Fibroblast of pulmonary artery (primary cell): ENCODE data around the gene GALNT12.

Experiments
- DNase-seq: peaks from one replicate; pipeline ENCODE4 v3.0.0-alpha.2; 2010; ENCODE audit warnings: low read depth
- H3K4me3 ChIP-seq: replicated peaks from 2 replicates; pipeline ENCODE4 v1.5.1; 2011; ENCODE audit warnings: low read depth, mild to moderate bottlenecking, control low read depth, low read length, moderate library complexity
- TF ChIP-seq, protein P1 (sequence below): IDR thresholded peaks from 2 replicates; pipeline ENCODE4 v1.5.1; 2011; ENCODE audit warnings: mild to moderate bottlenecking, control low read depth, low read length, inconsistent platforms; ENCODE audit errors: missing control alignments

The GALNT12 gene

DNA sequence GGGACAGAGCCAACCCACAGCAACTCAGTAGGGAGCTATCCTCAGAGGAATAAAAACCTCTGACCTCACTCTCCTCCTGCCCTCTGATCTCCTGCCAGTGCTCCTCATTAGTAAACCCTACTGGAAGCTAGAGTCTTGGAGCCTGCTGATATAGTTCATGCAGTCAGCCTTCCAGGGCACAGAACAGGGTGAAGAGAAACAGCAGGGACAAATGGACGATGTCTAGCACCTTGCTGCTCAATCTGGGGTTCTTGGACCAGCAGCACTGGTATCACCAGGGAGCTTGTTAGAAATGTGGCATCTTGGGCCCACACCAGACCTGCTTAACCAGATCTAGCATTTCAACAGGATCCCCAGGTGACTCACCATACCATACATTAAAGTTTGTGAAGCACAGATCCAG is 5.5 kb upstream of the GALNT12 start:
- TF ChIP-seq, protein P1, sequence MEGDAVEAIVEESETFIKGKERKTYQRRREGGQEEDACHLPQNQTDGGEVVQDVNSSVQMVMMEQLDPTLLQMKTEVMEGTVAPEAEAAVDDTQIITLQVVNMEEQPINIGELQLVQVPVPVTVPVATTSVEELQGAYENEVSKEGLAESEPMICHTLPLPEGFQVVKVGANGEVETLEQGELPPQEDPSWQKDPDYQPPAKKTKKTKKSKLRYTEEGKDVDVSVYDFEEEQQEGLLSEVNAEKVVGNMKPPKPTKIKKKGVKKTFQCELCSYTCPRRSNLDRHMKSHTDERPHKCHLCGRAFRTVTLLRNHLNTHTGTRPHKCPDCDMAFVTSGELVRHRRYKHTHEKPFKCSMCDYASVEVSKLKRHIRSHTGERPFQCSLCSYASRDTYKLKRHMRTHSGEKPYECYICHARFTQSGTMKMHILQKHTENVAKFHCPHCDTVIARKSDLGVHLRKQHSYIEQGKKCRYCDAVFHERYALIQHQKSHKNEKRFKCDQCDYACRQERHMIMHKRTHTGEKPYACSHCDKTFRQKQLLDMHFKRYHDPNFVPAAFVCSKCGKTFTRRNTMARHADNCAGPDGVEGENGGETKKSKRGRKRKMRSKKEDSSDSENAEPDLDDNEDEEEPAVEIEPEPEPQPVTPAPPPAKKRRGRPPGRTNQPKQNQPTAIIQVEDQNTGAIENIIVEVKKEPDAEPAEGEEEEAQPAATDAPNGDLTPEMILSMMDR: no peak
- no peak overlapping the region for H3K4me3 ChIP-seq
- DNase-seq: no peak

DNA sequence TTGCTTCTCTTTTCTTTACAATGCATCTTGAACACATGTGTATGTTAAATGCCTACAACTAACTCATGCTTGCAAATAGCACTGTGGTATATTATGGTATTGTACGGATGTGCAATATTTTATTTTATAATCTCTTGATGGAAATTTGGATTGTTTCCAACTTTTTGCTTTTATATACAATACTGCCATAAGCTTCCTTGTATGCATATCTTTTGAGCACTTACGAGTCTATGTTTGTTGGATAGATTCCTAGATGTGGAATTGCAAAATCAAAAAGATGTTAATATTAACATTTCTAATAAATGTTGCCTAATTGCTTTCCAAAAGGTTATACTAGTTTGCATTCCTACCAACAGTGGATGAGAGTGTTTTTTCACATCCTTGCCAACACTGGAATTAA is 3.4 kb upstream of the GALNT12 start:
- TF ChIP-seq, protein P1: no peak
- DNase-seq: peak; percentile 36
- H3K4me3 ChIP-seq: no peak overlapping the region

DNA sequence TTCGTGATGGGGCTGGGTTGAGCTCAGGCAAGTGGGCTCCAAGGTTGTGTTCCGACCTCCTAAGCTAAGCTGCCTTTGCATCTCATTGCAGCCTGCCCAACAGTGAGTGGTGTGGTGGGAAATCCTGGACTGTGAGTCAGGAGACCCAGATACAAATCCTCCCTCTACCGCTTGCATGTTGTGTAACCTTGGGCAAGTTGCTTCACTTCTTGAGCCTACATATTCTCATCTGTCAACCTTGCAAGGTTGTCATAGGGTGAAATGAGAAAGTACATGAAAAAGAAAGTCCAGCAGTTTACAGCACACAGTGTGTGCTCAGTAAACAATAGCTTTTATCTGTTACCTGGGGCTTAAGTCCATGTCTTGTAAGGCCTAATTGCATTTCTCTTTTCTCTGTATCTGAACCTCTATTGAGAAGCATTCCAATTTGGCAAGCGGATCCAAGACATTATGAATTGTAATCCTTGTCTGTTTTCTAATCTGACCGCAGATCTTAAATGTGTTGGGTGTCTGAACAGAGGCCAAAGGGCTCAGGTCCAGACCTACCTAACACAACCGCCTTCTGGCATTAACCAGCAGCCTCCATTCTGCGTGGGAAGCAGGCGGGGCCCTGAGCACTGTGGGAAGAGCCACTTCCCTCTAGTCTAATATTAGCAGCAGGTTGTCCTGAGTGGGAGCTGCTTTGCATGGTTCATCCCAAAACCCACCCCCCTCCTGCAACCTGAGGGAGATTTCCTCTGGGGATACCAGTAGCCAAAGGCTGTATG is 1.8 kb upstream of the GALNT12 start:
- TF ChIP-seq, protein P1: no peak
- H3K4me3 ChIP-seq: no peak overlapping the region
- DNase-seq: peak; percentile 86

DNA sequence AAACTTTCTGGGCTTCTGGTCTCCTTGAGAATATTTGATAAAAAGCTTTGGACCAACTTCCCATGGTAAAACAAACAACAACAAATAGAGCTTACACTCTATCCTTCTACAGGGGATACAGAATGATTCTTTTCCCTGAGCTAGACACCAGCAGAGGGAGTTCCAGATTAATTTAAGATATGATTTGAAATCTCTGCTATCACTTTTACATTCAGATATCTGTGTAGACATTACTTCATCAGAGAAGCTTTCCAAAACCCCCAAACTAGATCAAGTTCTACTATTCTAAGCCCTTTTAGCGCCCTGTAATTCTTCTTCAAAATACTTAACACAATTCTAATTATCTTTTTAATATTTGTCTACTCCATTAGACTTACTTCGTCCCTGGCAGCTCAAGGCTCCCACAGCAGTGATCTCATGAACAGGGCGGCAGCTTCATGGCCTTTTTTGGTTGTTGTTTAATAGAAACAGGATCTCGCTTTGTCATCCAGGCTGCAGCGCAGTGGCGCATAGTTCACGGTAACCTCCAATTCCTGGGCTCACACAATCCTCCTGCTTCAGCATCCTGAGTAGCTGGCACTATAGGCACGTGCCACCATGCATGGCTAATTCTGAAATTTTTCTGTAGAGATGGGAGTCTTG is 955 bp upstream of the GALNT12 start:
- DNase-seq: no peak
- H3K4me3 ChIP-seq: no peak overlapping the region
- TF ChIP-seq, protein P1: peak; percentile 24

DNA sequence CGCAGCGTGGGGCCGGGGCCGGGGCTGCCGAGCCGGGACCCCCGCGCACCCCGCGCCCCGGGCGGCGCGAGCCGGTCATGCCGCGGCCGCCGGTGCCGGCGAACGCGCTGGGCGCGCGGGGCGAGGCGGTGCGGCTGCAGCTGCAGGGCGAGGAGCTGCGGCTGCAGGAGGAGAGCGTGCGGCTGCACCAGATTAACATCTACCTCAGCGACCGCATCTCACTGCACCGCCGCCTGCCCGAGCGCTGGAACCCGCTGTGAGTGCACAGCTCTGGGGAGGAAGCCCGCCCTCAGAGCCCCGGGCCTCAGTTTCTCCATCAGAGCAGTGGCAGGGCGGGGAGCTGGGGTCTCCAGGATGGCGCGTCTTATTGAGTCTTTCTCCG is 335 bp downstream of the GALNT12 start:
- H3K4me3 ChIP-seq: peak overlapping the region; percentile 59
- TF ChIP-seq, protein P1: no peak
- DNase-seq: no peak

DNA sequence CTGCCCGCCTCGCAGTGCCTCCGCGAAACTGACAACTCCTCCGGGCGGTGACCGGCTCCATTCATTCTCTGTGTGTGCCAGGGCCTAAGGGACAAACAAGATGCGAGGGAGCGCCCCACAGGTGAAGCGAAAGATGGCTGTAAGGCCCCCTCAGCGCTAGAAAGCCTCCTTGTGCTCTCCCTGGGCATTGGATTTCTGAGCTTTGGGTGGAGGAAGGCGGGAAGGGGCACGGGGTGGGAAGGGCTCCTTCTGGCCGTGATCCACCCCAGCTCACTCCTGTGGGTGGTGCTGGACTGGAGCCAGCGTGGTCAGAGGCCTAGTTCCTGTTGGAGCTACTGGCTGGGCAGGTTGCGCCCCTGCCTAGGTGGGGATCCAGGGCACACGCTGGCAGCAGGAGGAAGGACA is 943 bp downstream of the GALNT12 start:
- peak overlapping the region; percentile 59 for H3K4me3 ChIP-seq
- DNase-seq: no peak

More for the DNA sequence above, 943 bp downstream of the GALNT12 start:
- TF ChIP-seq, protein P1: no peak
